Measurements from ENCODE around the gene ZNF385A. TPM values are rescaled to one million over a fixed set of nuclear protein-coding genes. Genes with fewer than 3 reads are reported as not detected.

Gene ZNF385A
- total RNA-seq, 4 donors from 2014 or later: 3.3 to 21.0 (median 18.3) TPM

GRCh38 chr12:54386403-54387113 lies 2.0 kb upstream of the ZNF385A start:
- intact Hi-C loops (cut with DNase I; ENCODE audit: low total_unique reads): no loop called here
- in situ Hi-C loops (cut with MboI; ENCODE audit: low sequenced_read_pairs in 4 of 4): no loop called here
- ATAC-seq (peak; percentile 7 to 10), DNase-seq (no peak)
- Histone ChIP-seq H3K4me3 (no peak overlapping the region), H3K9me3 (no peaks in the 10 kb centered on the region), H3K4me1 (peaks cover 34 to 53% of the 10 kb centered on the region in 2 donors), H3K36me3 (no peaks in the 10 kb centered on the region), H3K27me3 (no peaks in the 10 kb centered on the region), H3K27ac (peak overlapping the region; percentile 50 to 78 (median 64))
- peak in 1 of 2 donors; percentile 38 for TF ChIP-seq POLR2A (IDR thresholded peaks at IDR 0.05)
- no peak for TF ChIP-seq CTCF (IDR thresholded peaks at IDR 0.05 in 4 of 5, conservative IDR thresholded peaks at IDR 0.05 in 1 of 5)

- Histone ChIP-seq H3K4me3 (peak overlapping the region; percentile 31 to 45 (median 37)), H3K27ac (peak overlapping the region; percentile 50 to 78 (median 64)), H3K27me3 (no peaks in the 10 kb centered on the region), H3K36me3 (no peaks in the 10 kb centered on the region), H3K4me1 (peaks cover 35 to 57% of the 10 kb centered on the region in 2 donors), H3K9me3 (no peaks in the 10 kb centered on the region)
- TF ChIP-seq POLR2A (IDR thresholded peaks at IDR 0.05) (peak in 1 of 2 donors; percentile 59), CTCF (IDR thresholded peaks at IDR 0.05 in 4 of 5, conservative IDR thresholded peaks at IDR 0.05 in 1 of 5) (no peak)
- in situ Hi-C loops (cut with MboI; ENCODE audit: low sequenced_read_pairs in 4 of 4): no loop called here
- DNase-seq: no peak
- ATAC-seq: peak; percentile 23 to 49
- intact Hi-C loops (cut with DNase I; ENCODE audit: low total_unique reads): no loop called here
These were observed 850 bp upstream of the ZNF385A start for GRCh38 chr12:54385251-54385914.

- intact Hi-C loops (cut with DNase I; ENCODE audit: low total_unique reads) (no loop called here), in situ Hi-C loops (cut with MboI; ENCODE audit: low sequenced_read_pairs in 4 of 4) (no loop called here)
- peaks cover 45 to 62% of the 10 kb centered on the region in 2 donors for H3K4me1 ChIP-seq
- H3K27ac ChIP-seq: peak overlapping the region in 2 of 4 donors; percentile 43 to 78
- TF ChIP-seq CTCF (IDR thresholded peaks at IDR 0.05 in 4 of 5, conservative IDR thresholded peaks at IDR 0.05 in 1 of 5) (no peak), POLR2A (IDR thresholded peaks at IDR 0.05) (no peak)
- no peaks in the 10 kb centered on the region for H3K27me3 ChIP-seq
- no peaks in the 10 kb centered on the region for H3K9me3 ChIP-seq
- H3K4me3 ChIP-seq: no peak overlapping the region
- DNase-seq (no peak), ATAC-seq (peak in 1 of 2 donors; percentile 20)
- H3K36me3 ChIP-seq: no peaks in the 10 kb centered on the region
These were observed 1.4 kb downstream of the ZNF385A start for GRCh38 chr12:54383041-54383609.

- peak overlapping the region in 3 of 4 donors; percentile 3 to 78 (median 72) for H3K27ac ChIP-seq
- no peaks in the 10 kb centered on the region for H3K36me3 ChIP-seq
- H3K9me3 ChIP-seq: no peaks in the 10 kb centered on the region
- DNase-seq (no peak), ATAC-seq (no peak)
- no peak overlapping the region for H3K4me3 ChIP-seq
- peaks cover 39 to 58% of the 10 kb centered on the region in 2 donors for H3K4me1 ChIP-seq
- no peaks in the 10 kb centered on the region for H3K27me3 ChIP-seq
- TF ChIP-seq POLR2A (IDR thresholded peaks at IDR 0.05) (no peak), CTCF (IDR thresholded peaks at IDR 0.05 in 4 of 5, conservative IDR thresholded peaks at IDR 0.05 in 1 of 5) (no peak)
- in situ Hi-C loops (cut with MboI; ENCODE audit: low sequenced_read_pairs in 4 of 4) (no loop called here), intact Hi-C loops (cut with DNase I; ENCODE audit: low total_unique reads) (no loop called here)
These were observed 3.4 kb downstream of the ZNF385A start for GRCh38 chr12:54381136-54381535.
